ENCODE data around the gene ZNF550. TPM values are rescaled to one million over a fixed set of nuclear protein-coding genes. Genes with fewer than 3 reads are reported as not detected.

Gene ZNF550
- total RNA-seq, 1 donor, result 7.2 TPM

- Histone ChIP-seq H3K4me3 (ENCODE audit: insufficient read depth, low read length) (peak within 1 kb of the TSS; percentile 96), H3K4me2 (ENCODE audit: insufficient read depth, low read length) (peak within 1 kb of the TSS; percentile 88), H3K79me2 (ENCODE audit: insufficient read depth, low read length) (peaks cover 32% of the 10 kb centered on the region), H3K4me1 (ENCODE audit: insufficient read depth, low read length) (peaks cover 9% of the 10 kb centered on the region), H4K20me1 (ENCODE audit: insufficient read depth, low read length) (no peaks in the 10 kb centered on the region), H3K27me3 (ENCODE audit: insufficient read depth, low read length) (no peaks in the 10 kb centered on the region), H3K36me3 (ENCODE audit: insufficient read depth, low read length) (peaks cover 33% of the 10 kb centered on the region), H2AFZ (ENCODE audit: low read length) (peak within 1 kb of the TSS; percentile 97), H3K27ac (ENCODE audit: low read depth, low read length) (peak within 1 kb of the TSS; percentile 56), H3K9me3 (ENCODE audit: low read depth, low read length) (peaks cover 27% of the 10 kb centered on the region)
- TF ChIP-seq, protein P1, sequence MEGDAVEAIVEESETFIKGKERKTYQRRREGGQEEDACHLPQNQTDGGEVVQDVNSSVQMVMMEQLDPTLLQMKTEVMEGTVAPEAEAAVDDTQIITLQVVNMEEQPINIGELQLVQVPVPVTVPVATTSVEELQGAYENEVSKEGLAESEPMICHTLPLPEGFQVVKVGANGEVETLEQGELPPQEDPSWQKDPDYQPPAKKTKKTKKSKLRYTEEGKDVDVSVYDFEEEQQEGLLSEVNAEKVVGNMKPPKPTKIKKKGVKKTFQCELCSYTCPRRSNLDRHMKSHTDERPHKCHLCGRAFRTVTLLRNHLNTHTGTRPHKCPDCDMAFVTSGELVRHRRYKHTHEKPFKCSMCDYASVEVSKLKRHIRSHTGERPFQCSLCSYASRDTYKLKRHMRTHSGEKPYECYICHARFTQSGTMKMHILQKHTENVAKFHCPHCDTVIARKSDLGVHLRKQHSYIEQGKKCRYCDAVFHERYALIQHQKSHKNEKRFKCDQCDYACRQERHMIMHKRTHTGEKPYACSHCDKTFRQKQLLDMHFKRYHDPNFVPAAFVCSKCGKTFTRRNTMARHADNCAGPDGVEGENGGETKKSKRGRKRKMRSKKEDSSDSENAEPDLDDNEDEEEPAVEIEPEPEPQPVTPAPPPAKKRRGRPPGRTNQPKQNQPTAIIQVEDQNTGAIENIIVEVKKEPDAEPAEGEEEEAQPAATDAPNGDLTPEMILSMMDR (IDR thresholded peaks at IDR 0.05; ENCODE audit: extremely low read depth, low read depth, low read length), result peak; percentile 27
- peak; percentile 99 for DNase-seq (ENCODE audit: insufficient read length, low spot score, missing footprints)
Observed at GRCh38 chr19:57578487-57579205, 19.0 kb upstream of the ZNF550 start, which contains the start of gene ZNF416. TSS of gene ZNF416 (minus strand) at chr19:57578911. CDS start at chr19:57578704, 207 bp downstream.

DNA sequence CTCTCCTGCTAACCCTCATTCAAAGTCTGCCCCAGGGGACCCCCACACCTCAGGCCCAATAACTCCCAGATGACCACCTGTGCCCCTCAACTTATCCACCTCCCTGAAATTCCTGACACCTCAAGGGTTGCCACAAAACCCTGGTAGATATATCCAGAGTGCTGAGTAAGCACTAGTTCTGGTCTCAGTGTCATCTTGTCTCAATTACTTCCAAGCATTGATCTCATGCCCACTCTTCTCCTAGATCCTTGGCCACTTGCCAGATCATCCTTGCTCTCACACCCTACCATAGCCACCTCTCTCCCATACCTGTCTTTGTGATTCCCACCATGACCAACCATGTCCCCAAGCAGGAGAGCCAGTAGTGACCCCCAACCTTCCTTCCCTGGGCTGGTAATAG, 17.0 kb upstream of the ZNF550 start:
- TF ChIP-seq, protein P1 (IDR thresholded peaks at IDR 0.05; ENCODE audit: extremely low read depth, low read depth, low read length), result no peak

DNA sequence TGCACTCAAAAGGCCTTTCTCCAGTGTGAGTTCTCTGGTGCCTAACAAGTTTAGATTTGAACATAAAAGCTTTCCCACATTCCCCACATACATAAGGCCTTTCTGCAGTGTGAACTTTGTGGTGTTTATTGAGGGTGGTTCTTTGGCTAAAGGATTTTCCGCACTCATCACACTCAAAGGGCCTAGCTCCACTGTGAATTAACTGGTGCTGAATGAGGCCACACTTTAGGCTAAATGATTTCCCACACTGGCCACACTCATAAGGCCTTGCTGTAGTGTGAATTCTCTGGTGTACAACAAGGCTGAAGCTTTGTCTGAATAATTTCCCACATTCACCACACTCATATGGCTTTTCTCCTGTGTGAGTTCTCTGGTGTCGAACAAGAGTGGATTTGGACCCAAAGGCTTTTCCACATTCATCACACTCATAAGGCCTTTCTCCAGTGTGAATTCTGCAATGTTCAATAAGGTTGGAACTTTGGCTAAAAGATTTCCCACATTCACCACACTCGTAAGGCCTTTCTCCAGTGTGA, 12.8 kb upstream of the ZNF550 start:
- Histone ChIP-seq H3K4me2 (ENCODE audit: insufficient read depth, low read length) (no peak overlapping the region), H3K9me3 (ENCODE audit: low read depth, low read length) (peaks cover 65% of the 10 kb centered on the region), H3K27ac (ENCODE audit: low read depth, low read length) (no peak overlapping the region)

More for the DNA sequence above, 17.0 kb upstream of the ZNF550 start:
- H3K4me3 ChIP-seq (ENCODE audit: insufficient read depth, low read length), result no peak overlapping the region
- H4K20me1 ChIP-seq (ENCODE audit: insufficient read depth, low read length), result no peaks in the 10 kb centered on the region
- H3K36me3 ChIP-seq (ENCODE audit: insufficient read depth, low read length), result peaks cover 49% of the 10 kb centered on the region
- no peak overlapping the region for H3K27ac ChIP-seq (ENCODE audit: low read depth, low read length)
- H3K27me3 ChIP-seq (ENCODE audit: insufficient read depth, low read length), result no peaks in the 10 kb centered on the region
- no peak overlapping the region for H3K4me2 ChIP-seq (ENCODE audit: insufficient read depth, low read length)
- peaks cover 32% of the 10 kb centered on the region for H3K79me2 ChIP-seq (ENCODE audit: insufficient read depth, low read length)
- peaks cover 46% of the 10 kb centered on the region for H3K9me3 ChIP-seq (ENCODE audit: low read depth, low read length)
- no peak overlapping the region for H2AFZ ChIP-seq (ENCODE audit: low read length)
- H3K4me1 ChIP-seq (ENCODE audit: insufficient read depth, low read length), result peaks cover 9% of the 10 kb centered on the region
- DNase-seq (ENCODE audit: insufficient read length, low spot score, missing footprints), result no peak

GRCh38 chr19:57570707-57571106, 11.0 kb upstream of the ZNF550 start:
- Histone ChIP-seq H3K4me2 (ENCODE audit: insufficient read depth, low read length) (no peak overlapping the region), H4K20me1 (ENCODE audit: insufficient read depth, low read length) (no peaks in the 10 kb centered on the region), H3K79me2 (ENCODE audit: insufficient read depth, low read length) (peaks cover 3% of the 10 kb centered on the region), H3K27ac (ENCODE audit: low read depth, low read length) (no peak overlapping the region), H3K36me3 (ENCODE audit: insufficient read depth, low read length) (peaks cover 37% of the 10 kb centered on the region), H3K4me1 (ENCODE audit: insufficient read depth, low read length) (no peaks in the 10 kb centered on the region), H3K9me3 (ENCODE audit: low read depth, low read length) (peaks cover 64% of the 10 kb centered on the region), H3K4me3 (ENCODE audit: insufficient read depth, low read length) (no peak overlapping the region), H2AFZ (ENCODE audit: low read length) (no peak overlapping the region), H3K27me3 (ENCODE audit: insufficient read depth, low read length) (no peaks in the 10 kb centered on the region)
- no peak for DNase-seq (ENCODE audit: insufficient read length, low spot score, missing footprints)
- TF ChIP-seq, protein P1 (IDR thresholded peaks at IDR 0.05; ENCODE audit: extremely low read depth, low read depth, low read length), result no peak

More for the DNA sequence above, 12.8 kb upstream of the ZNF550 start:
- Histone ChIP-seq H3K79me2 (ENCODE audit: insufficient read depth, low read length) (peaks cover 20% of the 10 kb centered on the region), H3K4me1 (ENCODE audit: insufficient read depth, low read length) (no peaks in the 10 kb centered on the region), H4K20me1 (ENCODE audit: insufficient read depth, low read length) (no peaks in the 10 kb centered on the region), H2AFZ (ENCODE audit: low read length) (no peak overlapping the region), H3K4me3 (ENCODE audit: insufficient read depth, low read length) (no peak overlapping the region), H3K36me3 (ENCODE audit: insufficient read depth, low read length) (peaks cover 49% of the 10 kb centered on the region), H3K27me3 (ENCODE audit: insufficient read depth, low read length) (no peaks in the 10 kb centered on the region)
- TF ChIP-seq, protein P1 (IDR thresholded peaks at IDR 0.05; ENCODE audit: extremely low read depth, low read depth, low read length), result no peak
- peak; percentile 38 for DNase-seq (ENCODE audit: insufficient read length, low spot score, missing footprints)
